Uterine smooth muscle cell (primary cell): Measurements from ENCODE around the gene GSPT2. TPM values are rescaled to one million over a fixed set of nuclear protein-coding genes. Genes with fewer than 3 reads are reported as not detected.

Source experiments
- total RNA-seq: library from RNA; depleted of rRNA; stranded (reverse); fragments of >200 nt; gene quantifications from 2 replicates; pipeline ENCODE4 v1.2.3, GENCODE V29; 2014

The GSPT2 gene
- total RNA-seq, result 8.1 and 8.4 TPM in 2 replicates

GRCh38 chrX:51743179-51743957 is at the start of gene GSPT2:
Gene GSPT2 (plus strand): TSS chrX:51743442. CDS start chrX:51743627, 185 bp downstream.

DNA sequence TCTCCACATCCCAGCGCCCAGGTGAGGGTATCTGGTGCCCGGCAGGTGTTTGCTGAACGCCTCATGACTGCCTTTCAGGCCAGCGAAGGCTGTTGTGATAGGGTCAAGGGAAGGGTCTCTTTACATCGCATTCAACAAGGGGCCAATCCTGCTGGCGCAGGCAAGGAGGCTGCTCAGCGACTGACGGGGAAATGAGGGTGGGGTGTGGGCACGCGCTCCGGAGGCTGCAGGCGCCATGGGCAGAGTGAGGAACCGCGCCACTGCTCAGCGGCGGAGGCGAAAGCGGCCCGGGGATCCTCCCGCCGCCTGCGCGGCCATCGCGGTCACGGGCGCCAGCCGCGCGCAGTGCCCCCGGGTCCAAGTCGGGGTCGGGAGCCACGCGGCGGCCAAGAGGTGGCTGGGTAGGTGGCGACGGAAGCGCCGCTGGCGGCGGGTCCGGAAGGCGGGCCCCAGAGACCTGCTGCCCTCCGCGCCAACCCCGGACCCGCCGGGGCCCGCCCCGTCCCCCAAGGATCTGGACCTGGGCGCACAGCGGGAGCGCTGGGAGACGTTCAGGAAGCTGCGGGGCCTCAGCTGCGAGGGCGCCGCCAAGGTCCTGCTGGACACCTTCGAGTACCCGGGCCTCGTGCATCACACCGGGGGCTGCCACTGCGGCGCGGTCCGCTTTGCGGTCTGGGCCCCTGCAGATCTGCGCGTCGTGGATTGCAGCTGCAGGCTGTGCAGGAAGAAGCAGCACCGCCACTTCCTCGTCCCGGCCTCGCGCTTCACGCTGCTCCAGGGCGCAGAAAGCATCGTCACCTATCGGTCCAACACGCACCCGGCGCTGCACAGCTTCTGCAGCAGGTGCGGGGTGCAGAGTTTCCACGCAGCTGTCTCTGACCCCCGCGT is 32.7 kb upstream of the GSPT2 start, which contains the start of gene CENPVL1:
CENPVL1 (plus strand) TSS at position 236 of the 888 bp plus-strand sequence; CDS start at position 236, 0 bp downstream.

Other genes starting within 250 kb of the GSPT2 start
- gene NUDT11, start 246.8 kb upstream of the GSPT2 start, total RNA-seq, result 12.2 and 16.0 TPM in 2 replicates
- not detected in 2 replicates for gene CENPVL3, start 124.5 kb upstream of the GSPT2 start, total RNA-seq
- not detected in 2 replicates for gene CENPVL2, start 60.6 kb upstream of the GSPT2 start, total RNA-seq
- gene CENPVL1, start 32.9 kb upstream of the GSPT2 start, total RNA-seq, result not detected in 2 replicates
- 90.4 and 114 TPM in 2 replicates for gene MAGED1, start 150.2 kb downstream of the GSPT2 start, total RNA-seq